HG02759 (cell line): ENCODE results near the gene C5orf47.
A peak's percentile ranks its signal among the peaks of the same experiment; 100 is the strongest.

ENCODE experiments used
- ATAC-seq: cut with Tn5 transposase; IDR thresholded peaks from one replicate; pipeline ENCODE4 v1.9.1; 2021; ENCODE audit warnings: mild to moderate bottlenecking, moderate library complexity; ENCODE audit not compliant: unreplicated experiment

C5orf47 gene

DNA sequence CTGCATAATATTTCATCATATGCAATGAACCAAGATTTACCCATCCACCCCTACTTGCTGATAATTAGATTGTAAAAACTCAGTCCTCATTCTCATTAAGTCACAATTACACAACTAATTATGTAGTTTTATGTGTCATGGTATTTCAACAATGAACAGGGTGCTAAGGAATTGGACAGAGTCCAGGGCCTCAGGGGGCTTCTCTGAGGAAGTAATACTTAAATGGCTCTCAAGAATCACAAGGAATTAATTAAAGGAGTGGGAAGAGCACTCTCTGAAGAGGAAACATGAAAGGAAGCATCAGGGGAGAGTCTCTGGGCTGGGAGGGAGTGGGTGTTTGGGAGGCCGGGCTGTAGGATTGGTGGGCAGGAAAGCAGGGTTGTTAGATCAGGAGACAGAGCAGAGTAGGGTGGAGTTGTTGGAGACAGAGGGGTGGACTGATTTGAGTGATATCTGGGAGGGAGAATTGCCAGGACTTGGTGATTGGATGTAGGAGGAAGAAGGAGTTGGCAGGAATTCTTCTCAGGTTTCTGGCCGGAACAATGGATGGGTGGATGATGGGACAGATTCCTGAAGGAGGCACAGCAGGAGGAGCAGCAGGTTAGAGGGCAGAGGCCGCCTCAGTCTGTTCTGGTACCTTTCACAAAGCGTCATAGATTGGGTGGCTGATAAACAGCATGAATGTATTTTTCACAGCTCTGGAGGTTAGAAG is 33.6 kb downstream of the C5orf47 start:
- ATAC-seq: no peak

GRCh38 chr5:174030286-174030685 is 41.3 kb downstream of the C5orf47 start:
- no peak for ATAC-seq

DNA sequence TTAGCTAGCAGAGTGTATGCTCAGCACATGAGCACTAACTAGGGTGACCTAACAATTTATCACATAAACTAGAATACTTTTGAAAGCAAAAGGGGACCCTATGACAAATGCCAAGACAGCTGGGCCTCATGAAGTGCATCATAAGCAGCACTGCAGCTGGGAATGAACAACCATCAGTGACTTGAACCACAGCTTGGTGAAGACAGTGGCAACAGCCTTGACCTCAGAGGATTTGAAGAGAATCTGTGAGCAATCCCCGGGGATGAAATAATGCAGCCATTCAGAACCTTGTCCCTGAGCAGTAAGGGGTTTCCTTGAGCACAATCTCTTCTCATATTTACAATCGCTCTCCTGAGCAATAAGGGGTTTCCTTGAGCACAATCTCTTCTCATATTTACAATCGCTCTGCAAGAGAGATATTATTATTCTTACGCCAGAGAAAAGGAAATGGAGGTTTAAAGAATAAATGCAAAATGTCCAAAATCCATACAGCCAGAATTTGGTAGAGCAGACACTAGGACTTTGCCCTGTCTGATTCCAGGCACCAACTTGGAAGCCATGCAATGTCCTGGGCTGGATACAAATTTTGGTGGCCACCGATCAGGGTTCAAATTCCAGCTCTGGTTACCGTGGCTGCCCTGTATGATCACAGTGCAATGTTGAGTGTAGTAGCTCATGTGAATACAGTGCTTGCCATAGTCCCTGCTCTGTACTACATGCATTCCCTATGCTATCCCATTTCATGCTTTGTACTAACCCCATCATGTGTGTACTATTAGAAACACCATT is 55.7 kb downstream of the C5orf47 start:
- no peak for ATAC-seq

GRCh38 chr5:174045470-174046025 is 56.6 kb downstream of the C5orf47 start, which contains the start of gene NSG2:
TSS of gene NSG2 (plus strand) at chr5:174045706. CDS start at chr5:174046756, 1,050 bp downstream.
- peak; percentile 92 for ATAC-seq

DNA sequence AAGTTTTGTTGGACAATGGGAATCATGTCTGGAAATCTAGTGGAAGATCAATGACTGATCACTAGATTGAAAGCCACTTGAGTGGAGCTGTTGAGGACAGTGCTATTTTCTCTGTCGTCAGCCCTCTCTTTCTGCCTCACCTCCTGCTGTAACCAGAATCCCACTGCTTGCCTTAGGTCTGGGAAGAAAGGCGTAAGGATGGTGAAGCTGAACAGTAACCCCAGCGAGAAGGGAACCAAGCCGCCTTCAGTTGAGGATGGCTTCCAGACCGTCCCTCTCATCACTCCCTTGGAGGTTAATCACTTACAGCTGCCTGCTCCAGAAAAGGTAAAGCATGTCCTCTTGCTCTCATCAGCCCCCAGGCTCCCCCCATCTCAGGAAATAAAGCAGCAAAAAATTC is 57.6 kb downstream of the C5orf47 start:
- no peak for ATAC-seq

GRCh38 chr5:174047472-174048099 is 58.6 kb downstream of the C5orf47 start:
- ATAC-seq: no peak

DNA sequence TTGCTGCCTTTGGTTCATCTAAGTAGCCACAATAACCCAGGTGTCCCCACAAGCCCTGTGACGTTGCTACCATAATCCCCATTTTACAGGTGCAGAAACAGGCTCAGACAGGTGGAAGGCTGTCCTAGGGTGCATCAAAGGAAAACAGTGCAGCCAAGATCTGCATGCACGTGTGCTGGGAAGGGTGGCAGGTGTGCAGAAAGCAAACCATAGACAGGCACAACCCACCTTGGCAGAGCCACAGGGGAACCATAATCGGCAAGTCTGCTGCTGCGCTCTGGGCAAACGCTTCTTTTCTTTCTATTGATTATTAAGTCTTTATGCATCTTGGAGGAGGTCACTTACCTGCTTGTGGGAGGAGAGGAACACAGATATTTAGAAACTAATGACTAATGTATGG is 63.7 kb downstream of the C5orf47 start:
- no peak for ATAC-seq

DNA sequence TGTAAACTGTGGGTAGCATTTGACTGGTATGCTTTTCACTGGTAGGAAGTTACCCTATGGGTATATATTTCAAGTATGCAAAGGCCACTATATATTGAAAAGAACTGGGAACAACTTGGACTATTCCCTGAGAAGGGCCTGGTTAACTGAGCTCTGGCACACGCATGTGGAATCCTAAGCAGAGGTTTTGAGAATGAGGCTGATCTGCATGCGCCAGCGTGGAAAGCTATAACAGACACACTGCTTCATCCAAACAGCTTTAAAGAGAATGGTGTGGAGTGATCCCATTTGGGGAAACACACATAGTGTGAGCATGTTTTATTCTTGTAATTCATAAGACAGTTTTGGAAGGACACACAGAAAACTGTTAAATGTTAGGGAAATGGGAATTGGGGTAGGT is 64.9 kb downstream of the C5orf47 start:
- ATAC-seq: no peak
